ENCODE measurements around the gene MAP2K5.

MAP2K5 gene

GRCh38 chr15:67823314-67824196 is 281.1 kb downstream of the MAP2K5 start:
- DNase-seq (ENCODE audit: low read depth), result no peak
- no peak overlapping the region for H3K4me3 ChIP-seq (replicated peaks; ENCODE audit: low read depth, low read length)
- TF ChIP-seq CTCF (IDR thresholded peaks at IDR 0.05; ENCODE audit: low read length, missing control alignments), result no peak

GRCh38 chr15:67824197-67824968 is 281.9 kb downstream of the MAP2K5 start:
- H3K4me3 ChIP-seq (replicated peaks; ENCODE audit: low read depth, low read length), result no peak overlapping the region
- no peak for DNase-seq (ENCODE audit: low read depth)
- no peak for TF ChIP-seq CTCF (IDR thresholded peaks at IDR 0.05; ENCODE audit: low read length, missing control alignments)

GRCh38 chr15:67824976-67825880 is 282.7 kb downstream of the MAP2K5 start, which contains the start of gene SKOR1:
Gene SKOR1, plus strand, starts transcription at chr15:67825509. Its CDS starts 94 bp downstream, at chr15:67825603.
- H3K4me3 ChIP-seq (replicated peaks; ENCODE audit: low read depth, low read length), result no peak within 1 kb of the TSS
- peak; percentile 49 for DNase-seq (ENCODE audit: low read depth)
- no peak for TF ChIP-seq CTCF (IDR thresholded peaks at IDR 0.05; ENCODE audit: low read length, missing control alignments)

- DNase-seq (ENCODE audit: low read depth), result no peak
- H3K4me3 ChIP-seq (replicated peaks; ENCODE audit: low read depth, low read length), result no peak overlapping the region
- TF ChIP-seq CTCF (IDR thresholded peaks at IDR 0.05; ENCODE audit: low read length, missing control alignments), result no peak
Observed at GRCh38 chr15:67825881-67826716, 283.6 kb downstream of the MAP2K5 start.

- no peak for DNase-seq (ENCODE audit: low read depth)
- H3K4me3 ChIP-seq (replicated peaks; ENCODE audit: low read depth, low read length), result no peak overlapping the region
- no peak for TF ChIP-seq CTCF (IDR thresholded peaks at IDR 0.05; ENCODE audit: low read length, missing control alignments)
Observed at GRCh38 chr15:67826717-67827561, 284.4 kb downstream of the MAP2K5 start.
